GM21390 (cell line): ENCODE measurements around the gene IL15.
"Not testable (repeated sequence)": the region's sequence is repeated elsewhere in the genome, so short reads cannot be mapped to it uniquely, and the experiment has no call there.

Source experiments
- ATAC-seq: cut with Tn5 transposase; IDR thresholded peaks from one replicate; pipeline ENCODE4 v1.9.1; 2021; ENCODE audit not compliant: unreplicated experiment

IL15 gene, protein sequence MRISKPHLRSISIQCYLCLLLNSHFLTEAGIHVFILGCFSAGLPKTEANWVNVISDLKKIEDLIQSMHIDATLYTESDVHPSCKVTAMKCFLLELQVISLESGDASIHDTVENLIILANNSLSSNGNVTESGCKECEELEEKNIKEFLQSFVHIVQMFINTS

DNA sequence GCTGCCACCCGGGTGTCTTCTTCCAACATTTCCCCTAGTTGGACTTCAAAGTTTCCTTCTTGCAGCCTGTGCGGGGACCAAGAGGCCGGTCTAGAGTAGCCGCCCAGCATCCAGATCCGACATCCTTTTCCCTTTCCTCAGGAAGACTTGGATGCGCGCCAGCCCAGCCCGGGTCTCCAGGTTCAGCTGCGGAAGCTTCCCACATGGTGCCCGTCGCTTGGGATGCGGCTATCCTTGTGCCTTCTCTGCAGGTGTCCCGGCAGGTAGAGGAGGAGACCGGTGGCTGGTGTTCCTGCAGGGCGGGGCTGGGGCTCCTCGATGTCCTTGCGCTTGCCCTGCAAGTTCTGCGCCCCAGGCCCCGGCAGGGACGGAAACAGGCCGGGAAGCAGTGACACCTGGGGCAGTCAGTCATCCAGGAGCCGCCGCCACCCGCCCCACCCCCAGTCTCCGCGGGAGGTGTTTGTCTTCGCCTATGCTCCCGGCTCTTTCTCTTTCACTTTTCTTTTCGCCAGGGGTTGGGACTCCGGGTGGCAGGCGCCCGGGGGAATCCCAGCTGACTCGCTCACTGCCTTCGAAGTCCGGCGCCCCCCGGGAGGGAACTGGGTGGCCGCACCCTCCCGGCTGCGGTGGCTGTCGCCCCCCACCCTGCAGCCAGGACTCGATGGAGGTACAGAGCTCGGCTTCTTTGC is at the start of gene IL15:
IL15 (plus strand) TSS at position 502 of the 689 bp plus-strand sequence. CDS start 82,882 bp downstream, outside the sequence.
- peak; percentile 56 for ATAC-seq

GRCh38 chr4:141587897-141588296 is 48.5 kb upstream of the IL15 start:
- ATAC-seq, result no peak

GRCh38 chr4:141595531-141595930 is 40.9 kb upstream of the IL15 start:
- ATAC-seq, result no peak

- ATAC-seq, result no peak
Observed at GRCh38 chr4:141599853-141600252, 36.5 kb upstream of the IL15 start.

- not testable (repeated sequence) for ATAC-seq
Observed at GRCh38 chr4:141604683-141605082, 31.7 kb upstream of the IL15 start.

DNA sequence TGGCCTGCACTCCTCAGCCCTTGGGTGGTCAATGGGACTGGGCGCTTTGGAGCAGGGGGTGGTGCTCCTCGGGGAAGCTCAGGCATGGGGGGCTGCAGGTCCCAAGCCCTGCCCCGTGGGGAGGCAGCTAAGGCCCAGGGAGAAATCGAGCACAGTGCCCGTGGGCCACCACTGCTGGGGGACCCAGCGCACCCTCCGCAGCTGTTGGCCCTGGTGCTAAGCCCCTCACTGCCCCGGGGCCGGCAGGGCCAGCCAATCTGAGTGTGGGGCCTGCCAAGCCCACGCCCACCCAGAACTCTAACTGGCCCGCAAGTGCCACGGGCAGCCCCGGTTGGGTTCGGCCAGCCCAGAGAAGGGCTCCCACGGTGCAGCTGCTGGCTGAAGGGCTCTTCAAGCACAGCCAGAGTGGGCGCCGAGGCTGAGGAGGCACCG is 30.9 kb upstream of the IL15 start:
- ATAC-seq, result no peak

- ATAC-seq, result no peak
Observed at GRCh38 chr4:141609243-141609642, 27.1 kb upstream of the IL15 start.

DNA sequence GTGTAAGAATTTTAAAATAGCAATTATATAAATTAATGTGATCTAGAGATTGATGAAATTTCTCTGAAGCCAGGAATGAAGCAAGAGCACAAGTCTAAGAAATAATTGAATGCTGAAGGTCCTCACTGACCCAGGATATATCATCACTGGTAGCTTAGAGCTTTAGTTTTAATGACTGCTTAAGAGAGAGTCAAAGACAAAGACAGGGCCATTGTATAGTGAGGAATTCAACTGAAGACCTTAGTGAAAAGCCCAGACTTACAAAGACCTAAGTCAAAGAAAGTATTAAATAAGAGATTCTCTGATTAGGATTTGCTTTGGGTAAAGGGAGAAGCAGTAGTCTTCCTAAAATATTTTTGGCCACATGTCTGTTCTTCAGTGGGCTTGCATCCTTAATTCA is 26.0 kb upstream of the IL15 start:
- ATAC-seq, result no peak

GRCh38 chr4:141614878-141615586 is 21.4 kb upstream of the IL15 start:
- peak; percentile 72 for ATAC-seq

- not testable (repeated sequence) for ATAC-seq
Observed at GRCh38 chr4:141615587-141615918, 20.8 kb upstream of the IL15 start.

DNA sequence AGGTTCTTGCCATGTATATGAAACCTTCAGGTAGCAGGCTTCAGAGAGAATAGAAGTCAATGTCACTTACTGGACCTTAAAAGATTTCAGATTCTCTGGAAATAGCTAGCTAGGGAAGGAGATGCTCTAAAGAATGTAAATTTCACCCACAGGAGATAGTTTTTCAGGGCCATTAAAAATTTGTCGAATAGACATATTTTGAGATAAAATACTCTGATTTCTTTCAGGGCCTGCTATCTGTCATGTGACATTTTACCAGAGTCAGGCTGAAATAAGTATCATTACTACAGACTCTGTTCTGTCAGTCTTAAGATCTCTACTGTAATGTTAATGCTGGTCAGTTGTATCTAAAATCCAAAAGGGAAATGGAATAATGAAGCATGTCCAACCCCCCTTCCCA is 15.7 kb upstream of the IL15 start:
- no peak for ATAC-seq

DNA sequence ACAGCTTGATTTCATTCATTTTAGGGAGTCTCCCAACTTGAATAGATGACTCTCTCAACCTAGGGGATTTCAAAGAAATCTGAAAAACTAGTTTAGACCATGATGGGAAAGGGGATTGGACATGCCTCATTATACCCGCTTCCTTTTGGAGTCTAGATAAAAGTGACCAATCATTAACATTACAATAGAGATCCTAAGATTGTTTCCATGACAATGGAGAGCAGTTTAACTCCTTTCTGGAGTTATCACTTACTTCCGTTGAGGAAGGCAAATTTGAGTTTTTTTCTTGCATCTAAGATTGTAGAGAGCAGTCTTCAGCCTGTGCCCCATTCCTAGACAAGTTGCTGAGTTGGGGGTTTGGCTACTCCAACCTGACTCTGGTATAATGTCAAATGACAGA is 11.4 kb upstream of the IL15 start:
- no peak for ATAC-seq

DNA sequence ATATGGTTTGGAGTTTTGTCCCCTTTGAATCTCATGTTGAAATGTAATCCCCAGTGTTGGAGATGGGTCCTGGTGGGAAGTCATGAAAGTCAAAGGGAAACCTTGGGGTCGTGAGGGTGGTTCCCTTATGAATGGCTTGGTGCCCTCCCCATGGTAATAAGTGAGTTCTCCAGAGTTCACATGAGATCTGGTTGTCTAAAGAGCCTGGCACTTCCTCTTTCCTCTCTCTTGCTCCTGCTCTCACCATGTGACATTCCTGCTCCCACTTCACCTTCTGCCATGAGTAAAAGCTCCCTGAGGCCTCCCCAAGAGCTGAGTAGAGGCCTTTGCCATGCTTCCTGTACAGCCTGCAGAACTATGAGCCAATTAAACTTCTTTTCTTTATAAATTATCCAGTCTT is 5.5 kb upstream of the IL15 start:
- no peak for ATAC-seq

DNA sequence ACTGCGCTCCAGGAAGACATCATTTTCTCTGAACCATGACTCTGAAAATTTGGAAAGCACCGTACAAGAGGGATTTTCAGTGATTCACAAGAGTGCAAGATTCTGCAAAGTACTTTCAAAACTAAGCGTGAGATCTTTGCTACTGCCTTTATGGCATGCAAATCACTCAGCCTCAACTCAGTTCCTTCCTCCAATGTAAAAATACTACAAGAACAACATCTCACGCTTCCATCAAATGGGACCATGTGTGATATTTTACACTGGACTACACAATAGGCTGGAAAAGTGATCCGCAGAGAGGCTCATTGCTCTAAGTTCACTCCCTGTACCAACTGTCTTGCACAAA is 674 bp upstream of the IL15 start:
- peak; percentile 38 for ATAC-seq

- peak; percentile 42 for ATAC-seq
Observed at GRCh38 chr4:141636771-141637460, 533 bp downstream of the IL15 start.

DNA sequence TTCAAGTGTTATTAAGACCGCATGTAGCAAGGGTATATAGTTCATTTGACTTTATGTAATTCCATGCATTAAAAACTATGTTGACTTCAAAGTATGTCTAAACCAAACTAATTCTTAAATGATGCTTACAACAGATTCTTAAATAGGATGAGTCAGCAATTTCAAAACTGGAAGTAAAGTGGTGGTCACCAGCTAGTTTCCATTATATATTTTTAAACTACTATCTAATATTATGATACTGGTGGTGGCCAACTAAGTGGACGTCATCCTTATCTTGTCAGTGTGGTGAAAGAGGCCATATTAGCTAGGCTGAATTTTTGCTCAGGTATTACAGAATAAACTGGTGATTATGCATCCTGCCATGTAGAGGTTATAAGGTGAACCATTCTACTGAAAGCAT is 1.2 kb downstream of the IL15 start:
- ATAC-seq, result no peak

DNA sequence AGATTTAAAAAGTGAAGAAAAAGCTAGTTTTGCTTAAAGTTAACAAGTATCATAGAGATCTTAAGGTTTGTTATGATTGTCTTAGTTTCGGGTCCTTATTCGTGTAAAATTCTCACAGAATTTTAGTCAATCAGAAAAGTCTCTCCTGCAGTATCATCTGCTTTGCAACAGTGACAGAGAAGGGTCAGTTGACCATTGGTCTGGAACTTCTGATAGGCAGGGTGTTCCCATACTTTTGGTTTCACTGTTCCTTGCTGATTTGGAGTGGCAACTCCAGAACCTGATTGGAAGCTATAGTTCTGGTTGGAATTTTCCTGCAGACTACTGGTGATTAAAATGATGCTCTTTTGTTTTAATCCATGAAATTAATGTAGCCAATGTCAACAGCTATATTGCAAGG is 1.8 kb downstream of the IL15 start:
- ATAC-seq, result no peak

DNA sequence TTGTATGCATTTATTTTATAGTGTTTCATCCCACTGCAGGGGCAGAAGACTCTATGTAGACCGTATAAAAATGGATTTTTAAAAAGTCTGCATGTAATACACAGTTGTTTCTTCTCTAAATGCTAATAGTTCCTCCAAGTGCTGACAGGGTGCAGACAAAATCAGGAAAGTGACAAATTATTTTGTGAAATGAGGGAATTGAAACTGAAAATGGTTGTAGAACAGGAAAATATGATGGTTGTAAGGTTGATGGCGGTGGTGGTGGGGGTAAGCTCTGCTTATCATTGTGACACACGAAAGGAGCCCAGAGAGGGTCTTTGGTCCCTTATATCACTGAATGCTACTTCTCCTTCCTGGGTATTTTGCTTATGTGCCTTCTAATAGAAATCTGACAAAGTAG is 4.3 kb downstream of the IL15 start:
- ATAC-seq, result no peak

- ATAC-seq, result no peak
Observed at GRCh38 chr4:141642063-141642462, 5.7 kb downstream of the IL15 start.

DNA sequence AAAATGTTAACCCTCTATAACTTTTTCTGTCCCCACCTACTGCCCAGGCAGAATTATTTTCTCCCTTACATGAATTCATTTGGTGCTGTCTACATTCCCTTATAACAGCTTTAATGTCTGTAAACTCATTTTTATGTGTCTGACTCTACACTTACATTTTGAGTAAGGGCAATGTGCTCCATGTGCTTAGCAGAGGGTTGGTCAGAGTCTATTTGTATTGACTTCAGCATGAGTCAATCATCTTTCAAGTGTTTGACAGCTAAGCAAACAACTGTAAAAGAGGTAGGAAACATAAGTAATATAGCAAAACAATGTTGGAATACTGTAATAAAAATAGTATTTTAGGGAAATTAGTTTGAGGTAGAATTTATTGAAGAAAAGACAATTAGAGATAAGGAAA is 6.3 kb downstream of the IL15 start:
- ATAC-seq, result no peak

DNA sequence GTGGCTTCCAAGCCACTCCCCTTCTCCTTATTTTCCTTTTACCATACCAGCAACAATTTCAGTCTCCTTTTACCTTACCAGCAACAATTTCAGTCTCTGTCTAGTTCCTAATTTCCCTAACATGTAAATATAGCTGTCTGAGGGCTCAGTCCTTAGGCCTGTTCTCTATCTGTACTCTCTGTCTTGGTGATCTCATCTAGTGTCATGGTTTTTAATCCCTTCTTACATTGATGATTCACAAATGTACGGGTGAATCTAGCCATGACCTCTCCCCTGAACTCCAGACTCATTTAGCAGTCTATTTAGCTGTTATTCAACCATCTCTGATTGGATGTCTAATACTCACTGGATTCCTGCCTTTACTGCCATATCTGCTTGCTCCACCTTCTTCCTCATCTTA is 7.2 kb downstream of the IL15 start:
- ATAC-seq, result peak; percentile 56
